ENCODE measurements around the gene PPP3R2. TPM values are rescaled to one million over a fixed set of nuclear protein-coding genes. Genes with fewer than 3 reads are reported as not detected.
"Not testable (repeated sequence)": the region's sequence is repeated elsewhere in the genome, so short reads cannot be mapped to it uniquely, and the experiment has no call there.

Gene PPP3R2
- total RNA-seq, 1 donor from 2014 or later: not detected

GRCh38 chr9:101590901-101591300, 3.9 kb downstream of the PPP3R2 start:
- Mint-ChIP-seq H3K4me1 (no peaks in the 10 kb centered on the region), H3K27me3 (ENCODE audit: insufficient read depth, low read depth) (peaks cover 2% of the 10 kb centered on the region), H3K27ac (no peak overlapping the region), H3K4me3 (no peak overlapping the region), H3K9me3 (peaks cover 2% of the 10 kb centered on the region), H3K36me3 (no peaks in the 10 kb centered on the region)
- Histone ChIP-seq H3K79me2 (ENCODE audit: low read depth) (no peaks in the 10 kb centered on the region), H3K9me3 (ENCODE audit: low read depth) (no peaks in the 10 kb centered on the region), H2AFZ (replicated peaks) (no peak overlapping the region), H3K9ac (no peak overlapping the region), H3F3A (ENCODE audit: low read depth) (no peaks in the 10 kb centered on the region), H3K4me3 (no peak overlapping the region), H3K36me3 (no peaks in the 10 kb centered on the region), H4K20me1 (ENCODE audit: low read depth) (no peaks in the 10 kb centered on the region), H3K27ac (no peak overlapping the region), H3K4me1 (peaks cover 4% of the 10 kb centered on the region), H3K4me2 (no peak overlapping the region), H3K27me3 (no peaks in the 10 kb centered on the region)
- DNase-seq (ENCODE audit: low spot score): no peak
- TF ChIP-seq EZH2phosphoT487 (IDR thresholded peaks at IDR 0.05) (no peak), CTCF (IDR thresholded peaks at IDR 0.05) (no peak)

GRCh38 chr9:101590074-101590473, 4.7 kb downstream of the PPP3R2 start:
- H3K4me3 ChIP-seq; H3K9me3 Mint-ChIP-seq; H3K4me1 ChIP-seq; H3K27ac Mint-ChIP-seq; H2AFZ ChIP-seq (replicated peaks); H3K4me3 Mint-ChIP-seq; H3K27me3 ChIP-seq; H3K79me2 ChIP-seq (ENCODE audit: low read depth); H3K9ac ChIP-seq; H3K27me3 Mint-ChIP-seq (ENCODE audit: insufficient read depth, low read depth); H3K36me3 ChIP-seq; H3F3A ChIP-seq (ENCODE audit: low read depth); H3K4me2 ChIP-seq; H3K36me3 Mint-ChIP-seq; H4K20me1 ChIP-seq (ENCODE audit: low read depth); H3K9me3 ChIP-seq (ENCODE audit: low read depth); H3K4me1 Mint-ChIP-seq; H3K27ac ChIP-seq; DNase-seq (ENCODE audit: low spot score): not testable (repeated sequence)

- Histone ChIP-seq H3K4me1 (no peaks in the 10 kb centered on the region), H3K79me2 (ENCODE audit: low read depth) (no peaks in the 10 kb centered on the region), H3K9me3 (ENCODE audit: low read depth) (no peaks in the 10 kb centered on the region), H2AFZ (replicated peaks) (no peak overlapping the region), H3K27ac (no peak overlapping the region), H3K36me3 (no peaks in the 10 kb centered on the region), H3F3A (ENCODE audit: low read depth) (no peaks in the 10 kb centered on the region), H4K20me1 (ENCODE audit: low read depth) (no peaks in the 10 kb centered on the region), H3K9ac (no peak overlapping the region), H3K27me3 (no peaks in the 10 kb centered on the region), H3K4me3 (no peak overlapping the region), H3K4me2 (no peak overlapping the region)
- Mint-ChIP-seq H3K27me3 (ENCODE audit: insufficient read depth, low read depth) (no peaks in the 10 kb centered on the region), H3K4me1 (no peaks in the 10 kb centered on the region), H3K4me3 (no peak overlapping the region), H3K36me3 (no peaks in the 10 kb centered on the region), H3K9me3 (no peaks in the 10 kb centered on the region), H3K27ac (no peak overlapping the region)
- no peak for TF ChIP-seq CTCF (IDR thresholded peaks at IDR 0.05)
- TF ChIP-seq EZH2phosphoT487 (IDR thresholded peaks at IDR 0.05): no peak
- TF ChIP-seq EZH2 (IDR thresholded peaks at IDR 0.05): no peak
- no peak for DNase-seq (ENCODE audit: low spot score)
Observed at GRCh38 chr9:101587332-101588043, 7.3 kb downstream of the PPP3R2 start.

- H3K27me3 Mint-ChIP-seq (ENCODE audit: insufficient read depth, low read depth): no peaks in the 10 kb centered on the region
- no peaks in the 10 kb centered on the region for H3K4me1 Mint-ChIP-seq
- Histone ChIP-seq H3K36me3 (no peaks in the 10 kb centered on the region), H3K79me2 (ENCODE audit: low read depth) (no peaks in the 10 kb centered on the region), H3K4me1 (no peaks in the 10 kb centered on the region), H3F3A (ENCODE audit: low read depth) (no peaks in the 10 kb centered on the region), H4K20me1 (ENCODE audit: low read depth) (no peaks in the 10 kb centered on the region), H3K9ac (no peak overlapping the region), H2AFZ (replicated peaks) (no peak overlapping the region), H3K4me3 (no peak overlapping the region), H3K9me3 (ENCODE audit: low read depth) (no peaks in the 10 kb centered on the region), H3K4me2 (no peak overlapping the region), H3K27ac (no peak overlapping the region), H3K27me3 (no peaks in the 10 kb centered on the region)
- H3K27ac Mint-ChIP-seq: no peak overlapping the region
- no peak for DNase-seq (ENCODE audit: low spot score)
- no peaks in the 10 kb centered on the region for H3K36me3 Mint-ChIP-seq
- H3K9me3 Mint-ChIP-seq: no peaks in the 10 kb centered on the region
- no peak overlapping the region for H3K4me3 Mint-ChIP-seq
- TF ChIP-seq EZH2phosphoT487 (IDR thresholded peaks at IDR 0.05) (no peak), CTCF (IDR thresholded peaks at IDR 0.05) (no peak), EZH2 (IDR thresholded peaks at IDR 0.05) (no peak)
Observed at GRCh38 chr9:101586651-101587050, 8.1 kb downstream of the PPP3R2 start.
